GM10248 (cell line): ENCODE data around the gene SEZ6L.

Experiments
- CTCF ChIA-PET: fragments of 300-600 bp; sonication (Branson Sonifier 250); formaldehyde crosslinking; extraction: SDS; loops from one replicate; lab custom pipeline; 2021; ENCODE audit warnings: antibody characterized with exemption; lab: Yijun Ruan, JAX
- POLR2A ChIA-PET: fragments of 350-650 bp; sonication (Branson Sonifier 250); formaldehyde crosslinking; extraction: SDS; loops from one replicate; lab custom pipeline; 2020; ENCODE audit warnings: antibody characterized with exemption; lab: Yijun Ruan, JAX
- DNase-seq: peaks from one replicate; pipeline ENCODE4 v3.0.0; 2012; ENCODE audit errors: extremely low spot score
- CTCF ChIP-seq: IDR thresholded peaks from 2 replicates; pipeline ENCODE4 v1.5.1; 2012; ENCODE audit warnings: mild to moderate bottlenecking, low read depth; ENCODE audit errors: extremely low read depth, missing control alignments, control extremely low read depth

The SEZ6L gene

GRCh38 chr22:26273011-26273675 lies 103.9 kb downstream of the SEZ6L start:
- no peak for TF ChIP-seq CTCF
- POLR2A ChIA-PET: no interaction called here
- no peak for DNase-seq
- CTCF ChIA-PET: interaction anchor here (0.7 to 2.7 kb wide), 4 partner anchors 14 to 94 kb away, joined by 3 to 6 read pairs (median 3); no protein-coding TSS in a partner anchor

DNA sequence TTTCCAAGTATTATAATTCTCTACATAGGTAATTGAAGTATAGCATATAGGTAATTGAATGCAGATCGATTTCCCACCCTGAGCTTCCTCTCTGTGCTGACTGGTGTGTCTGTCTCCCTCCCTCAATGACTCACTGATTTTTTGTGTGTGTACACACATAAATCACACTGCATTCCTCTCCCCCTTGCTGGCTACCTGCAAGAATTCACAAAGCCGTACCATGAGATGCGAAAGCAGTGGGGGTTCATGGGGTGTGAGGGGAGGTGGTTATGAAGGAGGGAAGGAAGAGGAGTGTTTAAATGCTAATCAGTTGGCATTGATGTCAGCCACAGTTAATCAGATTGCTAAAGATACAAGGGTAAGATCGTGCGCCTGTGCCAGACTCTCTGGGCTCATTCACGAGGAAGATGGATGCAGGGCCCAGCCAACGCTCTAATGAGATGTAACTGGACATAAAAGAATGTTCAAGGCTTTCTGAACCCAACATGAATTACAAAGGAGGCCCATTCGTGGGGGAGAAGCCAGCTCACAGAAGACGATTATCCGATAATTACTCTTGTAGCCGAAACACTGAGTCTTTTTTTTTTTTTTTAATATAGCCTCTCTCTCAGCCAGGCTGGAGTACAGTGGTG lies 107.4 kb downstream of the SEZ6L start:
- ChIA-PET POLR2A (no interaction called here), CTCF (no interaction called here)
- TF ChIP-seq CTCF: no peak
- no peak for DNase-seq

DNA sequence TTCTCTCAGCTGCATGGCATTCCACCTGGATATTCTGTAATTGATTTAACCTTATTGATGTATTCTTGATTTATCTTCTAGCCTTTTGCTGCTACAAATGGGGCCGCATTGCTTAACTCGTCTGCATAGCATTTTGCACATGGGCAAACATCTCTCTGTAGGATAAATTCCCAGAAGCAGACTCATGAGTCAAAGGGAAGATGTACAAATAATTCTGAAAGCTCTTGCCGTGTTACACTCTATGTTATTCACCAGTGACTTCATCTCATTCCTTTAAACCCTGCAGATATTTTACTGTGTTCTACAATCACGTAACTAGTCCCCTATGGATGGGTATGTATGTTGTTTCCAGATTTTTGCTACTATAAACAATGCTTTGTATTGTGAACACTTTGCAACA lies 112.7 kb downstream of the SEZ6L start:
- CTCF ChIA-PET: interaction anchor here (1.8 kb wide), 1 partner anchor 11 kb away, joined by 3 read pairs; no protein-coding TSS in a partner anchor
- POLR2A ChIA-PET: no interaction called here
- no peak for DNase-seq
- TF ChIP-seq CTCF: no peak

DNA sequence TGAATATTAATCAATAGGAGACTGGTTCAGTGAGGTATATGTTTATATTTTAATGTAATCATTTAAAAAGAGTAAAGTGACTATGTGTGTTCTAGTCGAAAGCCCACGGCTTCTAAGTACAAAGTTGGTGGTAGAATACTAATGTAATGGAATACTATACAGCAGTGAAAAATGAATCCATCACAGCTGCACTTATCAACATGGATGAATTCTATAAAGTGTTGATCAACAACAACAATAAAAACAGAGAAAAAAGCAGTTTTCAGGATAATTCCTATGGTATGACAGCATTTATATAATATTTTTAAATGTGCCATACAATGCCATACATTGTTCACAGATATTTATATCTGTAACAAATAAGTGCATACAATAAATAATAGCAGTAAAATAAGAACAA lies 114.1 kb downstream of the SEZ6L start:
- CTCF ChIA-PET: no interaction called here
- POLR2A ChIA-PET: no interaction called here
- DNase-seq: no peak
- TF ChIP-seq CTCF: no peak

GRCh38 chr22:26285632-26286031 lies 116.4 kb downstream of the SEZ6L start:
- POLR2A ChIA-PET: no interaction called here
- CTCF ChIA-PET: no interaction called here
- TF ChIP-seq CTCF: no peak
- DNase-seq: no peak

DNA sequence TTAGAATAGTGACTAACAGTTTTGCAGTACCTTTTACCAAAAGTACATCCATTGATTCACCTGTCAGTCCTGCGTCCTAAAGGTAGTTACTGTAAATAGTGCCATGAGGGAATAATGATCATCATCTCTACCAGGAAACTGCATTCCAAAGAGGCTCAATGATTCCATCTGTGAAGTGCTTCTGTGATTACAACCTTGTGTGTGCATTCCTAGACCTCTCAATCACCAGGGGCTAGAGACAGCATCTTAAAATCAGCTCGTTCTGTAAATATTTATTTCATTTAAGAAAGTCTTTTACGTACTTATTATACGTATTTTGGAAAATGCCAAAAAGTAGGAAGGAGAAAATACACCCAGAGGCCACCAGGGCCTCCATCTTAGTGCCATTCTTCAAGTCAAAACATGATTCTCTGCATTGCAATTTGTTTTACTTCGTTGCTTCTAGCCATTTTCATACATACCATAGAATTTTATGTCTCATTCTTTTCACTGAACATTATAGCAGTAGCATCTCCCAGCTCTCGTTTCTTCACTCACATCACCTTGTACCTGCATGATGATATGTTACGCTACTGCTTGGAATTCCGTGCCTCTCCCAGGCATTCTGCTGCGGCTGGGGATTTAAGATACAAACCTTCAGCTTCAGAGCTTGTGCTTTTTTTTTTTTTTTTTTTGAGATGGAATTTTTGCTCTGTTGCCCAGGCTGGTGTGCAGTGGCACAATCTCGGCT lies 117.0 kb downstream of the SEZ6L start:
- ChIA-PET CTCF (no interaction called here), POLR2A (no interaction called here)
- no peak for TF ChIP-seq CTCF
- DNase-seq: no peak
